Astrocyte (in vitro differentiated cells and primary cell): Measurements from ENCODE around the gene JSRP1. TPM values are rescaled to one million over a fixed set of nuclear protein-coding genes. Genes with fewer than 3 reads are reported as not detected.

ENCODE experiments used
- DNase-seq: peaks from one replicate; pipeline ENCODE4 v3.0.0-alpha.2; 2010; ENCODE audit warnings: low read depth
- FAIRE-seq: peaks from 2 replicates; lab custom pipeline; 2011; peaks lifted over from hg19 to GRCh38; lab: Jason Lieb, UNC
- H2AFZ ChIP-seq: 2 replicates; pipeline ENCODE4 v1.6.0; 2012; ENCODE audit warnings: low read depth, low read length, inconsistent platforms
- H3K27ac ChIP-seq: 2 replicates; pipeline ENCODE4 v1.5.1; 2011; ENCODE audit warnings: low read depth, low read length, inconsistent platforms
- H3K27me3 ChIP-seq: 2 replicates; pipeline ENCODE4 v1.6.0; 2011; ENCODE audit warnings: low read length, inconsistent platforms; ENCODE audit not compliant: insufficient read depth
- H3K36me3 ChIP-seq: 2 replicates; pipeline ENCODE4 v1.5.1; 2011; ENCODE audit warnings: low read length, inconsistent platforms; ENCODE audit not compliant: insufficient read depth
- H3K4me1 ChIP-seq: 2 replicates; pipeline ENCODE4 v1.5.1; 2011; ENCODE audit warnings: low read length, inconsistent platforms; ENCODE audit not compliant: insufficient read depth
- H3K4me2 ChIP-seq: 2 replicates; pipeline ENCODE4 v1.6.0; 2012; ENCODE audit warnings: low read length, inconsistent platforms
- H3K4me3 ChIP-seq: 2 replicates; pipeline ENCODE4 v1.5.1; 2011; ENCODE audit warnings: low read depth, mild to moderate bottlenecking, low read length, inconsistent platforms; ENCODE audit not compliant: insufficient read depth
- H3K79me2 ChIP-seq: 2 replicates; pipeline ENCODE4 v1.6.0; 2012; ENCODE audit warnings: mild to moderate bottlenecking, low read length, inconsistent platforms; ENCODE audit not compliant: insufficient read depth
- H3K9ac ChIP-seq: 2 replicates; pipeline ENCODE4 v1.6.0; 2012; ENCODE audit warnings: mild to moderate bottlenecking, low read length, inconsistent platforms
- H3K9me3 ChIP-seq: 2 replicates; pipeline ENCODE4 v1.5.1; 2012; ENCODE audit warnings: low read depth, mild to moderate bottlenecking, low read length, inconsistent platforms; ENCODE audit not compliant: insufficient read depth
- H4K20me1 ChIP-seq: 2 replicates; pipeline ENCODE4 v1.6.0; 2012; ENCODE audit warnings: low read length, inconsistent platforms; ENCODE audit not compliant: insufficient read depth
- H3K27ac Mint-ChIP-seq: one replicate; pipeline ENCODE4 v1.8.0; 2021; ENCODE audit warnings: mild to moderate bottlenecking, mixed read lengths; ENCODE audit not compliant: unreplicated experiment
- H3K27me3 Mint-ChIP-seq: one replicate; pipeline ENCODE4 v1.8.0; 2021; ENCODE audit warnings: low read depth, mixed read lengths; ENCODE audit not compliant: unreplicated experiment
- H3K36me3 Mint-ChIP-seq: one replicate; pipeline ENCODE4 v1.8.0; 2021; ENCODE audit warnings: low read depth, mixed read lengths; ENCODE audit not compliant: unreplicated experiment
- H3K4me1 Mint-ChIP-seq: one replicate; pipeline ENCODE4 v1.8.0; 2021; ENCODE audit warnings: low read depth, mixed read lengths; ENCODE audit not compliant: unreplicated experiment
- H3K4me3 Mint-ChIP-seq: one replicate; pipeline ENCODE4 v1.8.0; 2021; ENCODE audit warnings: mild to moderate bottlenecking, moderate library complexity, mixed read lengths; ENCODE audit not compliant: unreplicated experiment
- H3K9me3 Mint-ChIP-seq: one replicate; pipeline ENCODE4 v1.8.0; 2021; ENCODE audit warnings: mild to moderate bottlenecking, mixed read lengths; ENCODE audit not compliant: unreplicated experiment
- EZH2 ChIP-seq: IDR thresholded peaks from 2 replicates; pipeline ENCODE4 v1.6.1; 2012; ENCODE audit warnings: mild to moderate bottlenecking, low read length, inconsistent platforms; ENCODE audit not compliant: insufficient read depth
- total RNA-seq: library from RNA; stranded (reverse); gene quantifications from 2 replicates; pipeline ENCODE4 v1.2.1, GENCODE V29; 2021
- TF ChIP-seq, protein P1 (sequence below): IDR thresholded peaks from 2 replicates; pipeline ENCODE4 v1.5.1; 2011; ENCODE audit warnings: low read depth, mild to moderate bottlenecking, inconsistent platforms, low read length, moderate library complexity; ENCODE audit not compliant: insufficient read depth

Gene JSRP1
- total RNA-seq, 1 donor from 2014 or later, result 0.36 TPM

GRCh38 chr19:2287585-2288337 lies 31.5 kb upstream of the JSRP1 start:
- no peak for DNase-seq
- H3K4me3 Mint-ChIP-seq, result no peak overlapping the region
- H3K4me1 Mint-ChIP-seq, result no peaks in the 10 kb centered on the region
- peaks cover 4% of the 10 kb centered on the region for H3K36me3 Mint-ChIP-seq
- peak overlapping the region; percentile 80 for H3K27ac Mint-ChIP-seq
- Histone ChIP-seq H3K36me3 (no peaks in the 10 kb centered on the region), H2AFZ (no peak overlapping the region), H4K20me1 (peaks cover 49% of the 10 kb centered on the region), H3K27ac (no peak overlapping the region), H3K9me3 (no peaks in the 10 kb centered on the region), H3K4me1 (peaks cover 8% of the 10 kb centered on the region), H3K4me2 (no peak overlapping the region), H3K4me3 (no peak overlapping the region), H3K79me2 (no peaks in the 10 kb centered on the region), H3K27me3 (peaks cover 42% of the 10 kb centered on the region), H3K9ac (no peak overlapping the region)
- no peaks in the 10 kb centered on the region for H3K9me3 Mint-ChIP-seq
- H3K27me3 Mint-ChIP-seq, result peaks cover 48% of the 10 kb centered on the region
- FAIRE-seq, result no peak
- TF ChIP-seq EZH2, result peak; percentile 21
- TF ChIP-seq, protein P1, sequence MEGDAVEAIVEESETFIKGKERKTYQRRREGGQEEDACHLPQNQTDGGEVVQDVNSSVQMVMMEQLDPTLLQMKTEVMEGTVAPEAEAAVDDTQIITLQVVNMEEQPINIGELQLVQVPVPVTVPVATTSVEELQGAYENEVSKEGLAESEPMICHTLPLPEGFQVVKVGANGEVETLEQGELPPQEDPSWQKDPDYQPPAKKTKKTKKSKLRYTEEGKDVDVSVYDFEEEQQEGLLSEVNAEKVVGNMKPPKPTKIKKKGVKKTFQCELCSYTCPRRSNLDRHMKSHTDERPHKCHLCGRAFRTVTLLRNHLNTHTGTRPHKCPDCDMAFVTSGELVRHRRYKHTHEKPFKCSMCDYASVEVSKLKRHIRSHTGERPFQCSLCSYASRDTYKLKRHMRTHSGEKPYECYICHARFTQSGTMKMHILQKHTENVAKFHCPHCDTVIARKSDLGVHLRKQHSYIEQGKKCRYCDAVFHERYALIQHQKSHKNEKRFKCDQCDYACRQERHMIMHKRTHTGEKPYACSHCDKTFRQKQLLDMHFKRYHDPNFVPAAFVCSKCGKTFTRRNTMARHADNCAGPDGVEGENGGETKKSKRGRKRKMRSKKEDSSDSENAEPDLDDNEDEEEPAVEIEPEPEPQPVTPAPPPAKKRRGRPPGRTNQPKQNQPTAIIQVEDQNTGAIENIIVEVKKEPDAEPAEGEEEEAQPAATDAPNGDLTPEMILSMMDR, result no peak

GRCh38 chr19:2286402-2287140 lies 30.4 kb upstream of the JSRP1 start:
- DNase-seq (no peak), FAIRE-seq (no peak)
- H2AFZ ChIP-seq, result no peak overlapping the region
- Mint-ChIP-seq H3K4me1 (peaks cover 3% of the 10 kb centered on the region), H3K36me3 (peaks cover 4% of the 10 kb centered on the region), H3K27ac (no peak overlapping the region), H3K9me3 (no peaks in the 10 kb centered on the region), H3K27me3 (peaks cover 45% of the 10 kb centered on the region), H3K4me3 (no peak overlapping the region)
- peaks cover 34% of the 10 kb centered on the region for H3K27me3 ChIP-seq
- H3K9ac ChIP-seq, result no peak overlapping the region
- no peaks in the 10 kb centered on the region for H3K36me3 ChIP-seq
- TF ChIP-seq EZH2, result no peak
- TF ChIP-seq, protein P1, result no peak
- no peak overlapping the region for H3K4me2 ChIP-seq
- no peaks in the 10 kb centered on the region for H3K9me3 ChIP-seq
- H3K4me3 ChIP-seq, result no peak overlapping the region
- H4K20me1 ChIP-seq, result peaks cover 52% of the 10 kb centered on the region
- no peak overlapping the region for H3K27ac ChIP-seq
- no peaks in the 10 kb centered on the region for H3K79me2 ChIP-seq
- peaks cover 14% of the 10 kb centered on the region for H3K4me1 ChIP-seq
